ENCODE measurements around the gene GRHL1. TPM values are rescaled to one million over a fixed set of nuclear protein-coding genes. Genes with fewer than 3 reads are reported as not detected.

GRHL1 gene
- total RNA-seq (1.3 and 1.5 TPM in 2 replicates), polyA plus RNA-seq (0.92 TPM in 1 of 2 replicates, not detected in the other)

DNA sequence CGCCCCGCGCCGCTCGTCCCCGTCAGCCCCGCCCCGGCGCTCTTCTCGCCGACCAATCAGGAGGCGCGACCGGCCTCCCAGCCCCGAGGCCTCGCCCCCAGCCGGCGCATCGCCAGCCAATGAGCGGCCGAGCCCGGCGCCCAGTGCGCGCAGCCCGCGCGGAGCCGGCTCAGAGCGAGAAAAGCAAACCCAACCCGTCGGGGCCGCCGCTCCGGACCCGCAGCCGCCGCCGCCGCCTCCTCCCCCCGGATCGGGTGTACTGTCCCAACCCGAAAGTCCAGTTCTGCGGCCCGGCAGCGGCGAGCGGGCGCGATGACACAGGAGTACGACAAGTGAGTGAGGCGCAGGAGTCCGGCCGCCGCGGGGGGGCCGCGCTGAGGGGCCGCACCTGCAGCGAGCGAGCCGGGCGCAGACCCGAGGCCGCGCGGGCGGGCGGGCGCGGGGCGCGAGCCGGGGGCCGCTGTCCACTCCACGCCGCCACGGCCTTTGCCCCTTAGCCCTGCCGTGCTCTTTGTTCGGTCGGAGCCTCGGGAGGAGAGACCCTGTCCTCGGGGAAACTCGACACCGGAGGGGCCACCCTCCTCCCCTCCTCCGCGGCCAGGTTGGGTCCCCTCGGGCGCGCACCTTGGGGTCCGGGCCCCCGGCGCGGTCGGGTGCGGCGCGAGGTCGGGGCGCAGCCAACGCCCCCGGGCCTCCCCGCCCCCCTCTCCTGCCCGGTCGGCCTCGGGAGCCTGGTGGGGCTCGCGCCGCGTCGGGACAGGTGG is at the start of gene GRHL1:
TSS of gene GRHL1 (plus strand) at position 172 of the 764 bp plus-strand sequence. CDS start at position 313, 141 bp downstream.
- DNase-seq (ENCODE audit: low read depth in 1 of 2, low spot score in 1 of 2): peak; percentile 94 to 95
- peaks cover 72% of the 10 kb centered on the region for H3K27me3 ChIP-seq
- peak within 1 kb of the TSS; percentile 60 for H3K4me3 ChIP-seq
- H3K9me3 ChIP-seq (ENCODE audit: low read depth): no peaks in the 10 kb centered on the region
- no peaks in the 10 kb centered on the region for H3K4me1 ChIP-seq (ENCODE audit: low read depth)
- no peaks in the 10 kb centered on the region for H3K36me3 ChIP-seq
- TF ChIP-seq CTCF (IDR thresholded peaks at IDR 0.05; ENCODE audit: low read depth, low read length): no peak
- H3K27ac ChIP-seq: no peak within 1 kb of the TSS

GRCh38 chr2:9905413-9905812 is 46.1 kb upstream of the GRHL1 start:
- Histone ChIP-seq H3K4me1 (ENCODE audit: low read depth) (no peaks in the 10 kb centered on the region), H3K27ac (no peak overlapping the region), H3K36me3 (no peaks in the 10 kb centered on the region), H3K4me3 (no peak overlapping the region), H3K27me3 (no peaks in the 10 kb centered on the region), H3K9me3 (ENCODE audit: low read depth) (no peaks in the 10 kb centered on the region)
- no peak for DNase-seq (ENCODE audit: low read depth in 1 of 2, low spot score in 1 of 2)
- TF ChIP-seq CTCF (IDR thresholded peaks at IDR 0.05; ENCODE audit: low read depth, low read length): no peak

DNA sequence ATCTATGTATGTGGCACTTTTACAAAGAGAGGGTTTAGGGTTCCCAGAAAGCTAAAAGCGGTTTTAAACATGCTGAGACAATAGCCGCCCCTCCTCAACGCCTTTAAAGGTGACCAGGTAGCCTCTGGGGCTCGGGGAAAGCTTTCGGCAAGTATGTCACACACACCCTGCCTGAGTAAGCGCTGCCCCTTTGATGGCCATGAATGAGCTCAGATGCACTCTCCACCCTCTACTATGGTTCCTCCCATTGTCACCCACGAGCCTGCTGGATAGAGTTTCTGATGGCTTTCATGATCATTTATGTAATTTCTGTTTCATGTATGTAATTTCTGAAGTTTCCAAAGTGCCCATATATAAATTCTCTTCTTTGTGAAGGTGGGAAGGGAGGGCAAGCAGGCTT is 44.1 kb upstream of the GRHL1 start:
- Histone ChIP-seq H3K4me1 (ENCODE audit: low read depth) (no peaks in the 10 kb centered on the region), H3K27ac (no peak overlapping the region), H3K36me3 (no peaks in the 10 kb centered on the region), H3K9me3 (ENCODE audit: low read depth) (no peaks in the 10 kb centered on the region), H3K27me3 (no peaks in the 10 kb centered on the region), H3K4me3 (no peak overlapping the region)
- no peak for DNase-seq (ENCODE audit: low read depth in 1 of 2, low spot score in 1 of 2)
- no peak for TF ChIP-seq CTCF (IDR thresholded peaks at IDR 0.05; ENCODE audit: low read depth, low read length)

DNA sequence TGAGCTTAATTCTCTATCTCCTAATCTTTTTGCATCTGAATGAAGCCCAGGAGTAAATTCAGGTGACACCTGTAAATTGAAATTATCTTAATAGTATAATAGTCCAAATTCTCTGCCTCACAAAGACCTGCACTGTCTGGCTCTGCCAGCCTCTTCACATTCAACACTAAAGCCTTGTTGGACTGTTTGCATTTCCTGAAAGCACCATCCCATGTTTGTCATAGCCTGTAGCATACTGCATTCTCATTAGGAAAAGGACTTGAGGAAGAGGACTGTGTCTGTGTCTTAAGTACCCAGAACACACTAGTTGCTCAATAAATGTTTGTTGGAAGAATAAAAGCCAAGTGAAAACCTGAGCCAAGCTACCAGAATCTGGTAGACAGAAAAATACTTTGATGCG is 42.9 kb upstream of the GRHL1 start:
- Histone ChIP-seq H3K9me3 (ENCODE audit: low read depth) (no peaks in the 10 kb centered on the region), H3K4me3 (no peak overlapping the region), H3K36me3 (peaks cover 2% of the 10 kb centered on the region), H3K27me3 (no peaks in the 10 kb centered on the region), H3K27ac (no peak overlapping the region), H3K4me1 (ENCODE audit: low read depth) (no peaks in the 10 kb centered on the region)
- no peak for TF ChIP-seq CTCF (IDR thresholded peaks at IDR 0.05; ENCODE audit: low read depth, low read length)
- no peak for DNase-seq (ENCODE audit: low read depth in 1 of 2, low spot score in 1 of 2)

GRCh38 chr2:9909106-9909505 is 42.4 kb upstream of the GRHL1 start:
- TF ChIP-seq CTCF (IDR thresholded peaks at IDR 0.05; ENCODE audit: low read depth, low read length): no peak
- DNase-seq (ENCODE audit: low read depth in 1 of 2, low spot score in 1 of 2): peak in 1 of 2 donors; percentile 50
- Histone ChIP-seq H3K9me3 (ENCODE audit: low read depth) (no peaks in the 10 kb centered on the region), H3K4me1 (ENCODE audit: low read depth) (no peaks in the 10 kb centered on the region), H3K27me3 (no peaks in the 10 kb centered on the region), H3K36me3 (peaks cover 2% of the 10 kb centered on the region), H3K27ac (no peak overlapping the region), H3K4me3 (no peak overlapping the region)

All from cardiac muscle cell (in vitro differentiated cells and primary cell).